Measurements from ENCODE around the gene PIGV.
A peak's percentile ranks its signal among the peaks of the same experiment; 100 is the strongest.

PIGV gene

DNA sequence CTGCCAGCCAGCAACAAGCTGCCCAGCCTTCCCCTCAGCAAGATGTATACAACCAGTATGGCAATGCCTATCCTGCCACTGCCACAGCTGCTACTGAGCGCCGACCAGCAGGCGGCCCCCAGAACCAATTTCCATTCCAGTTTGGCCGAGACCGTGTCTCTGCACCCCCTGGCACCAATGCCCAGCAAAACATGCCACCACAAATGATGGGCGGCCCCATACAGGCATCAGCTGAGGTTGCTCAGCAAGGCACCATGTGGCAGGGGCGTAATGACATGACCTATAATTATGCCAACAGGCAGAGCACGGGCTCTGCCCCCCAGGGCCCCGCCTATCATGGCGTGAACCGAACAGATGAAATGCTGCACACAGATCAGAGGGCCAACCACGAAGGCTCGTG lies 13.3 kb upstream of the PIGV start:
- DNase-seq, result no peak

DNA sequence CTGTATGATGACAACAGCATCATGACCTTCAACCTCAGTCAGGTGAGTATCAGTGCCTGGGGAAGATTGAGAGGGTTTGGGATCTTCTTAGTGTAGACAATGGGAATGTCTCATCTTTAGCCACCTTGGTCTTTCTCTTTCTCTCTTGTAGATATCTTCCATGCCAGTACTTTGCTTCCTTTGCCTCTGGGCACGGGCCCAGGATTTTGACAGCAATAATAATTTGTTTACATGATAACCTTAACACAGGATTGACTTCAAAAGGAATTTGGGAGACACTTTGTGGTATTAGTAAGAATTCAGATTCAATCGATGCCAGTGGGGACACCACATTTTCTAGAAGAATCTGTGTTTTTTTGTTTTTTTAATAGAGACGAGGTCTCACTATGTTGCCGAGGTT lies 12.1 kb upstream of the PIGV start:
- no peak for DNase-seq

DNA sequence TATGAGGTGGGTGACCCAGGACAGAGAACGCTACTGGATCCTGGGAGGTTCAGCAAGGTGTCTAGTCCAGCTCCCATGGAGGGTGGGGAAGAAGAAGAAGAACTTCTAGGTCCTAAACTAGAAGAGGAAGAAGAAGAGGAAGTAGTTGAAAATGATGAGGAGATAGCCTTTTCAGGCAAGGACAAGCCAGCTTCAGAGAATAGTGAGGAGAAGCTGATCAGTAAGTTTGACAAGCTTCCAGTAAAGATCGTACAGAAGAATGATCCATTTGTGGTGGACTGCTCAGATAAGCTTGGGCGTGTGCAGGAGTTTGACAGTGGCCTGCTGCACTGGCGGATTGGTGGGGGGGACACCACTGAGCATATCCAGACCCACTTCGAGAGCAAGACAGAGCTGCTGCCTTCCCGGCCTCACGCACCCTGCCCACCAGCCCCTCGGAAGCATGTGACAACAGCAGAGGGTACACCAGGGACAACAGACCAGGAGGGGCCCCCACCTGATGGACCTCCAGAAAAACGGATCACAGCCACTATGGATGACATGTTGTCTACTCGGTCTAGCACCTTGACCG lies 8.6 kb upstream of the PIGV start:
- DNase-seq, result no peak

DNA sequence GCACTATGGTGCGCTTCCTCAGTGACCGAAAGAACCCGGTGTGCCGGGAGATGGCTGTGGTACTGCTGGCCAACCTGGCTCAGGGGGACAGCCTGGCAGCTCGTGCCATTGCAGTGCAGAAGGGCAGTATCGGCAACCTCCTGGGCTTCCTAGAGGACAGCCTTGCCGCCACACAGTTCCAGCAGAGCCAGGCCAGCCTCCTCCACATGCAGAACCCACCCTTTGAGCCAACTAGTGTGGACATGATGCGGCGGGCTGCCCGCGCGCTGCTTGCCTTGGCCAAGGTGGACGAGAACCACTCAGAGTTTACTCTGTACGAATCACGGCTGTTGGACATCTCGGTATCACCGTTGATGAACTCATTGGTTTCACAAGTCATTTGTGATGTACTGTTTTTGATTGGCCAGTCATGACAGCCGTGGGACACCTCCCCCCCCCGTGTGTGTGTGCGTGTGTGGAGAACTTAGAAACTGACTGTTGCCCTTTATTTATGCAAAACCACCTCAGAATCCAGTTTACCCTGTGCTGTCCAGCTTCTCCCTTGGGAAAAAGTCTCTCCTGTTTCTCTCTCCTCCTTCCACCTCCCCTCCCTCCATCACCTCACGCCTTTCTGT lies 7.3 kb upstream of the PIGV start:
- no peak for DNase-seq

DNA sequence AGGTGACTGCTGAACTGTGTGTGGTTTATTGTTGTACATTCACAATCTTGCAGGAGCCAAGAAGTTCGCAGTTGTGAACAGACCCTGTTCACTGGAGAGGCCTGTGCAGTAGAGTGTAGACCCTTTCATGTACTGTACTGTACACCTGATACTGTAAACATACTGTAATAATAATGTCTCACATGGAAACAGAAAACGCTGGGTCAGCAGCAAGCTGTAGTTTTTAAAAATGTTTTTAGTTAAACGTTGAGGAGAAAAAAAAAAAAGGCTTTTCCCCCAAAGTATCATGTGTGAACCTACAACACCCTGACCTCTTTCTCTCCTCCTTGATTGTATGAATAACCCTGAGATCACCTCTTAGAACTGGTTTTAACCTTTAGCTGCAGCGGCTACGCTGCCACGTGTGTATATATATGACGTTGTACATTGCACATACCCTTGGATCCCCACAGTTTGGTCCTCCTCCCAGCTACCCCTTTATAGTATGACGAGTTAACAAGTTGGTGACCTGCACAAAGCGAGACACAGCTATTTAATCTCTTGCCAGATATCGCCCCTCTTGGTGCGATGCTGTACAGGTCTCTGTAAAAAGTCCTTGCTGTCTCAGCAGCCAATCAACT lies 6.4 kb upstream of the PIGV start:
- DNase-seq, result no peak

DNA sequence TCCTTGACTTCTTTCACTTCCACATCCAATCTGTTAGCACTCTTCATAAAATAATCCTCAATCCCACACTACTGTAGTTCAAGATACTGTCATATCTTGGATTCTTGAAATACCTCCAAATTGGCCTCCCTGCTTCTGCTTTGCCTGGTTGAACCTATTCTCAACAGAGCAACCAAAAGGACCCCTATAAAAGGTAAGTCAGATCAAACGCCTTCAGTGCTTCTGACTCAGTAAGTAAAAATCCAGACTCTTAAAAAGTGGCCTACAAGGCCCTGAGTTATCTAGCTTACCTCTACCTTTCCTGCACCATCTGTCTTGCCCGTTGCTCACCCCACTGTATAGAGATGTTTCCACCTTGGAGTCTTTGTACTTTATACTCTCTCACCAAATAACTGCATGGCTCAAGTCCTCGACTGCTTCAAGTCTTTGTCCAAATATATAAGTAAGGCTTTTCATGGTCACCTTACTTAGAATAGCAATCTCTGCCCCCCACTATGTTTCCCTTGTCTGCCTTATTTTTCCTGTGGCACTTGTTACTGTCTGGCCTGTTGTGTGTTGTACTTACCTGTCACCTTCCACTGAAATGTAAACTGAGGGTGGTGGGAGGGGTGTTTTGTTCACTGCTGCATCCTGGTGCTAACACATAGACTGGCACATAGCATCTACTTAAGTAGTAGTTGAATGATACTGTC lies 5.1 kb upstream of the PIGV start:
- no peak for DNase-seq

DNA sequence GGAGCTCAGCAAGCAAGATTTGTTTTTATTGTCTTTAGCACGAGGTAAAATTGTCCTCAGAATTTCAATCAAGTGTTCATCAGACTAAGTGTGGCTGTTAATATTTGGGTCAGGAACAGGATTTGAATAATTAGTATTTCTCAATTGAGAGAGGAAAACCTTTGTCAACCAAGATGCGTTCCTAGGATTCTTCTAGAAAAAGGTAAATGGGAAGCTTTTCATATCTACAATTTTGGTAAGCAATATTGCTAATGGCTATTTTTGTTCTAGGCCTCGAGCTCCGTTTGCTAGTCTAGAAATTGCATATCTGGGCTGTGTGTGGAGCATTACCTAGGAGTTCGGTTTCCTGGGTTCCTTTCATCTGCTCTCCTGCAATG lies 4.1 kb upstream of the PIGV start:
- DNase-seq, result no peak

DNA sequence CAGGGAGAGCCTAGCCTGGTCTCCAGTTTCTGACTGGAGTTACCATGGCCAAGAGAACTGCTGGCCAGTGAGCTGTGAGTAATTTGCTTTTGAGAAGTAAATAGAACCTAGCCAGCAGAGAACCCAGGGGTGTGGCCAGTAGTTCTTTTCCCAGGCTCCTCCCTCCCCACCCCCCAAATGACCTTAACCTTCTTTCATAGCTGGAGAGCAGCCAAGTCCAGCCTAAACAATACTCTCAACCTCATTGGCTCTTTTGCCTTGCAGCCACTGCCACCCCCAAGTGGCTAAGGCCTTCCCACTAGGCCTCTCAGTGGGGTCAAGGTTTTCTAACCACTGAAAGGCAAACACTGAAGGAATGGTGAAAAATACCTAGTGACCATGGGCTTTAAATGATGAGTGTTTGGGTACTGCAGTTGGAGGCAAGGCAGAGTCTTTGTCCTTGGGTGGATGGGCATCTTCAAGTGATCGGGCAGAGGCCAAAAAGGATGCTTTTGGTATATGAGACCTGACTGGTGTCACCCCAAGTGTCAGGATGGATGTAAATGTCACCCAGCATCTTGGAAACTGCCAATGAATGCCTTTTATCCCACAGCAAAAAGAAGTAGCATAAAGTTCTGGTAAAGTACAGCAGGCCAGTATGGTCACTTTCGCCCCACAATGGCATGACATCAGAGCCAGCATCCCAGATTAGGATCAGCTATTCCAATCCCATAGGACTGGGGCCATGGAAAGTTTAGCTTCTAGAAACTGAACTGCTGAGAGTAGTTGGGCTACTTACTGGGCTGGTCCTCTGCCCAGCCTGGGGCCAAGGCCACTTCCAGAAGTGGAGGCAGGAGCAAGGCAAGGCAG lies 3.5 kb upstream of the PIGV start:
- DNase-seq, result no peak

DNA sequence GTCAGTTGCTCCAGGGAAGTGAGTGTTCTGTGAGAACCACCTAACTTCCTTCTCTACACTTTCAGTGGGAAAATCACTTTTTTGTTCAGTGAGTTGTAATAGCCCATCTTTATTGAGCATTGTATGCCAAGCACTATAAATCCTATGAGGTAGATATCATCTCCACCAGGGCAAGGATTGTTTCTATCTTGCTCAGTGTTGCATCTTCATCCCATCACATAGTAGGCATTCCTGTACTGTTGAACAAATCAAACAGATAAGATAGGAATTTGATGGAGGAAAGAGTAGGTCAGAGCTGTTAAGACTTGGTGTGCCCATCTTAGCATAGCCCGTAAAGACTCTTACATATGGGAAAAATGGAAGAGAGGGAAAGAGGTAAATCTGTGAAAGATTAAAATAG lies 2.9 kb upstream of the PIGV start:
- DNase-seq, result no peak

DNA sequence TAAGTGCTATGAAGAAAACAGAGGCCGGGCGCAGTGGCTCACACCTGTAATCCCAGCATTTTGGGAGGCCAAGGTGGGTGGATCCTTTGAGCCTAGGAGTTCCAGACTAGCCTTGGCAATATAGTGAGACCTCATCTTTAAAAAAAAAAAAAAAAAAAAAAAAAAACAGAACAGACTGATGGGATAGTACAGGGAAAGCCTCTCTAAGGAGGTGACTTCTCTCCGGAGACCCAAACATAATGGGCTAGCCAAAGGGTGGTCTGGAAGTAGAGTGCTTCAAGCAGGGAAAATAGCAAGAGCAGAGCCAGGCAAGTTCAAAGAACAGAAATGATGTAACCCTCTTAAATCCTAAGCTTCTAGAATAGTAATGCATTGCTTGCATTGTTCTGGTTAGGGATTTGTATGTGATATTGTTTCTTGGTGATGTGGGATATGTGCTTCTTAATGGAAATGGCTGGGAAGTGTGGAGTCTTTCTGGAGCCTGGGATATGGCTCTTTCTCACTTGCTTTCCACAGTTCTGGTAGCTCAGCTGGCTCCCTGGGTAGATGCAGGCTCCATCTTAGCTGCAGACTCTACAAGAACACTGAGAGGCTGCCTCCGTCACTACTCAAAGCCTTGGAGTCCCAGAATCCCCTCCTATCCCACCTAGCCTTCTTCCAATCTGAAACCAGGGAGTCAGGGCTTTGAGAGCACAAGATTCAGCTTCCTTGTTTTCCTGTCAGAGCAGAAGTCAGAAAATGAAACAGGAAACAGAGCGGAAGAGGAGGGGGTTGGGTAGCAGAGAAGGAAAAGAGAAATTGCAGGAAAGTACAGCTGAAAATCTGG lies 1.9 kb upstream of the PIGV start:
- peak; percentile 27 for DNase-seq

DNA sequence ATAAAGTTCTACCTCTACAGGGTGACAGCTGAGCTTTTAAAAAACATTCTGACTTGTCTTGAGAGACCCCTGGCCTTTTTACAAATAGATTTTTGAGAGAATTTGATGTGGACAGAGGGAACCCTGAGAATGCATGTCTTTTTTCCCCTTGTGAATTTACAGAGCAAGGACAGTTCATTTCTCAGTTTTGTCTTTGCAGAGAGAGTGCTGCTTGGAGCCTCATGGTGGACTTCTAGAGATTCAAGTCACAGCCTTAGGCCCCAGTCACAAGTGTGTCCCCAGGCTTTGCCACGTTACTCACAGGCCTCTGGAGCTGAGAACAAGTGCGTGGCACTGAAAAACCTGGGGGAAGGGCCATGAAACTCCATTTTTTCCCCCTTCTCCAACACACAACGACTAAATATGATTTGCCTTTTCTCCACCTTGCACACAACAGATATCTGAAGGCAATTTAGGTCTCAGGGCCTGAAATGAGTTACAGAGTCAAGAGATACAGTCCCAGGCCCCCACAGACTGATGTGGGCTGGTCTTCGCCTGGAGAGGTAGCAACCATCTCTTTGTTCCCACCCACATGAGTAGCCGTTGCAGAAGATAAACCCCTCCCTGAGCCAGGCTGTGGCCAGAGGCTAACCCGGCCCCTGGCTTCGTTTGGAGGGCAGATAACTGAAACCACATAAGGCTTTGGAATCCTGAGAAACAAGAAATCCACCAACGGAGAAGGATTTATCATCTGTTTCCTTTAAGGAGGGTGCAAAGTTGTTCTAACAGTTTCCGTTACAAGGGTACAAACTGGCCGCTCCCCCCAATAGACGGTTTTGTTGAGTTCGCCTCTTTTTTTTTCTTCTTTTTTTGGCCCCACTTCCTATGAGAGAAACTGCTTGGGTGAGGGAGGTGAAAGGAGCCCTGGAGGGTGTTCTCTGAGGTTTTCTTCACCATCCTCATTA lies 1.0 kb upstream of the PIGV start:
- peak; percentile 20 for DNase-seq

DNA sequence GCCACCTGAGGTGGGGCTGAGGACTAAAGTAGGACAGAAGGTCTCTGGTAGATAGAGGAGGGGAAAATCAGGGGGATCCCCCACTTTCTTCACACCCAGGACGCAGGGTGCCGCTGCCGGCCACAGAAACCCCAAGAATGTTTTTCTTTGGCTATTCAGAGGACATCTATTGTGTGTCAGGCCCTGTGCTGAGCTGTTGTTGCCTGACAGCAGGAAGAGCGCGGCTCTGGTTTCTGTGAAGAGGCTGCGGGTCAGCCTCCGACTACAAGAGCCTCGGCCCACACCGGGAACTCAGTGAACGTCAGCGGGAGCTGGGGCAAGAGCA lies 407 bp upstream of the PIGV start:
- peak; percentile 88 for DNase-seq

DNA sequence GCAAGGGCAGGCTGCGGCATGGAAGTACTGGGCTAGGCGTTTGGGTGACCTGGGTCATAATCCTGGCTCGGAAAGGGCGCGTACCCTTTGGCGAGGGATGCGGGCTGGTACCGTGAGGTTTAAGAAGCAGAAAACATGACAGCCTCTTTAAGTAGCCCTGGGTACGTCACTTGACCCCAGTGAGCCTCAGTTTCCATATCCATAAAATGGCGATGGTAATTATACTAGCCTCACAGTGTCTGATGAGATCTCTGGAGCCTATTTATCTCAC lies 700 bp downstream of the PIGV start:
- DNase-seq, result no peak

DNA sequence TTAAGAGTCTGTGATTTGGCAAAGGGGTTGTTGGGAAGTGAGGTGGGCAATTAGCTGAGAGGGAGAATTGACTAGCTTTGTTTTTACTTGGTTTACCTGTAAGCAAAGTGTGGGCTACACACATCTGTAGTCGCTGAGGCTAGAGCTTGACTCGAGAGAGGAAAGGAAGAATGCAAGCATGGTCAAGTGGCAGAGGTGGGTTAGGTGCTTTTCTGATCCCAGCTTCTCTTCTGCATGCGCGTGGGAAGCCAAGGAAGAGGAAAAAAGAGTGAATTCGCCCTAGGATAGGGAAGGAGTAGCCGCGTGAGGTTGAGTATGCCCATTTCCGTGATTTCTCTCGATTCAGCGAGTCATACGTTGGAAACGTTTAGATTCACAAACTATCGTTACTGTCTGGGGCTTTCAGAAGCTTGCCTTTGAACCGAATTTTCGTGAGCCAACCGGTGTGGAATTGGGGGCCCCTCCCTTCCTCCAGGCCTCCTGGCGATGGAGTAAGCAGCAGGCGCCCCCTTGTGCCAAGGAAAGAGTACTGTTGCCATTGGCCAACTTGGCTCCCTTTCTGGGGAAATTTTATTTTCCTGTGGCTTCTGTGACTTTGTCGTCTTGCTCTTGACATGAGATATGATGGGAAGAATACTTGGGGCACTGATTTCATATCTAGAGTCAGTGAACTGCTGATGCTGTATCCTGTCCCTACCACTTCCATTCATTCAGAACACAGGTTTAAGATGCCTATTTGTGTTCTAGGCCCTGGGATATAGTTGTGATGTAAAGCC lies 1.3 kb downstream of the PIGV start:
- DNase-seq, result peak; percentile 91

DNA sequence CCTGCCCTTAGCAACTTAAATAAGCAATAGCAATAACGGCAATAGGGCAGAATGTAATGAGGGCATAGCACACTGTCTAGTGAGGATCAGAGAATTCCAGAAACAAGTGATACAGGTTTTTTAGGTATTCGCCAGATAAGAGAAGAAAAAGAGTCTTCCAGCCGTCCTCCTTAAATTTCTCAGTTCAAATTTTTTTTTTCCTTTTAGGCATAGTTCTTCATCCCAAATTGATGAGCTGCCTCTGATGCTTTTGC lies 1.8 kb downstream of the PIGV start:
- no peak for DNase-seq

DNA sequence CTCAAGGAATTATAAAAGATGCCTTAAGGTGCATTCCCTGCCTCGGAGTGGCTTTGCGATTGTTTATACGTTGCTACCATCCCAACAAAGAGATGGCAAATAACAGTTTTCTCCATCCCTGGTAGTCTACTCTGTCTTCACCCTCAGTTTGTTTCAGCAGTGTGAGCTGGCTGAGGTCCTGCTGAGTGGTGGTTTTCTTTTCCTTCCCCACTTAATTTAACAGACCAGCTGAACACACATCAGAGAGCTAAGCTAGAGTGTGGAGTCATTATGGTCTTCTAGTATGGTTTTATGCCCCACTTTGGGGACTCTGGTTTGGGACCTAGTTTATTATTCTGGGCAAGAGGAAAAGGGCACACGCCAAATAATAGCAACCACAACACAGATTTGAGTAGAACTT lies 2.2 kb downstream of the PIGV start:
- DNase-seq, result no peak

DNA sequence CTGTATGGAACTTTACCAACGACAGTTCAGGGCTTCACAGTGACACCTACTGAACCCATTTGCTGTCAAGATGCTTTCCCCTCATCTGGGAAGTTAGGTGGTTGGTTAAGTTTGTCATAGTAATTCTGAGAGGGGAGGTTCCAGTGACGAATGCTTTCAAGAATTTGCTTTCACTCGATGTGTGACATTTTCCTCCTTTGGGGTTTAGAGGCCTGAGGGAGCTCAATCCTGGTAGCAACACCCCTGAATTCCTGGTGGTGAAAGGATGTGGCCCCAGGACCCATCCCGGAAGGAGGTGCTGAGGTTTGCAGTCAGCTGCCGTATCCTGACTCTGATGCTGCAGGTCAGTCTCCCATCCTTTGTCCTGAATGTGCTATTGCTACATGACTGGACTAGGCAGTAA lies 2.8 kb downstream of the PIGV start:
- DNase-seq, result peak; percentile 27

DNA sequence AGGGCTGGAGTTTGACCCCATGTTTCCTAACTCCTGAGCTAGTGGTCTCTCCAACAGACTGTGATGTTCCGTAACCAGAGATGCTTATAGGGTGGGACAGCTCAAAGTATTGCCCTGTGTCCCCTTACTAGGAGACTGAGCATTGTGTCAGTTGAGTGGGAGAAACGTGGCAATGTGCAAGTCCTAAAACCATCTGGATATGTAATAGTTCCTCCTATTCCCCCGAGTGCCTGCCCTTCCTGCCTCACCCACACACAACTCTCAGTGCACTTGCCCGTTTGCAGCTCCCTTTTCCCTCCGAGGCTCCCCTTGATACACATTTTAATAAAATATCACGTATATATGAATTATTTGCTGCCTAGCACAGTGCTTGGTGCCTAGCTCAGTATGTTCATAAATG lies 3.4 kb downstream of the PIGV start:
- DNase-seq, result no peak

DNA sequence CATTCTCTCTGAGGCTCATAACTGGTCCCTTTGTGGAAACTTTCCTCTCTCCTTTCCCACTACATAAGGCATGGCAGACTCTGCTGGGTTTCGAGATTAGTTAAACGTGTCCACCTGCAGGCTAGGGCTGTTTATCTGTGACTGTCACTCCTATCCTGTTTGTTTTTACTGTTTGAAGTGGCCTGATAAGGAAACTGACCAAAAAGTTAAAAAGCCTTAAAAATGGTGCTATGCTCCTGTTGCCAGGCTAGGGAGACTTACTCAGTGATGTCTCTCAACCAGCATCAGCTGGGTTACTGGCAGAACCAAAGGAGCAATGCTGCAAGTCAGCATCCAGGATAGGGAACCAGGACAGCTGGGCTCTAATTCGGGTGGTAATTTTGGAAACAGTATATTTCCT lies 3.9 kb downstream of the PIGV start:
- DNase-seq, result no peak

DNA sequence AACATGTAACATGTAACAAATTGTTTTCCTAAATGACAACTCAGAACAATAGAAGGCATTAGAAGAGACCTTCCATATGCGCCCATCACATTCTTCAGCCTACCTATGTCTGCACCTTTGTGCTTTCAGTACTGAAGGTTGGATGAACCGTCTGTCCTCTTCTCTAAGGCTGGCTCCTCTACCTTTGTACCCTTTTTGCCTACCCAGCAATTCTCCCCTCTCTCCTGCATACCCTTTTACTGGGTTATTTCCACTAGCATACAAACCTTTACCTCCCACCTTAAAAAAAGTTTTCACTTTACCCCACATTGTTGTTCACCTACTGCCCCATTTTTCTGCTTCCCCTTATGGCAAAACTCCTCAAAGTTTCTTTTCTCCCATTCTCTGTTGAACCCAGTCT lies 5.2 kb downstream of the PIGV start:
- DNase-seq, result no peak

DNA sequence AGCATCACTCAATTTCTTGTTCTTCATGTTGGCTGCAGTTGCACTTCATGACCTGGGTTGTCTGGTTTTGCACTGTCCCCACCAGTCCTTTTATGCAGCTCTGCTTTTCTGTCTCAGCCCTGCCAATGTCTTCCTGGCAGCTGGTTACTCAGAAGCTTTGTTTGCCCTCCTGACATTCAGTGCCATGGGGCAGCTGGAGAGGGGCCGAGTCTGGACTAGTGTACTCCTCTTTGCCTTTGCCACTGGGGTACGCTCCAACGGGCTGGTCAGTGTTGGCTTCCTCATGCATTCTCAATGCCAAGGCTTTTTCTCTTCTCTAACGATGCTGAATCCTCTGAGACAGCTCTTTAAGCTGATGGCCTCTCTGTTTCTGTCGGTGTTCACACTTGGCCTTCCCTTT lies 6.6 kb downstream of the PIGV start:
- DNase-seq, result no peak

Data from CD4-positive, alpha-beta T cell treated with Interleukin-10 for 1 hour (primary cell).